Measurements from ENCODE around the gene PRRC2A. TPM values are rescaled to one million over a fixed set of nuclear protein-coding genes. Genes with fewer than 3 reads are reported as not detected.

Gene PRRC2A
- total RNA-seq, 1 experiment from 2014 or later = 383 TPM

GRCh38 chr6:31640612-31641011 lies 20.1 kb downstream of the PRRC2A start:
- no CpG with 5 or more reads among the region's 6 CpGs for WGBS (ENCODE audit: extremely low coverage, insufficient read length, low lambda C conversion rate)
- Histone ChIP-seq H3K23me2 (ENCODE audit: insufficient read length, low read depth, low read length, poor library complexity, severe bottlenecking) (no peaks in the 10 kb centered on the region), H2BK15ac (ENCODE audit: low read depth, low read length) (no peak overlapping the region), H2BK12ac (ENCODE audit: insufficient read length, low read depth, low read length) (no peak overlapping the region), H3K14ac (ENCODE audit: insufficient read depth, low read length) (no peak overlapping the region), H3K27me3 (ENCODE audit: insufficient read depth, low read length) (no peaks in the 10 kb centered on the region), H3T11ph (ENCODE audit: low read length) (no peak overlapping the region), H2BK5ac (ENCODE audit: insufficient read length, low read length) (no peak overlapping the region), H3K4me2 (ENCODE audit: insufficient read depth, insufficient read length, low read length) (no peak overlapping the region), H3K4me1 (ENCODE audit: insufficient read depth, low read length) (no peaks in the 10 kb centered on the region), H3K79me2 (ENCODE audit: insufficient read depth, low read length) (no peaks in the 10 kb centered on the region), H3K56ac (ENCODE audit: insufficient read length, low read depth, low read length) (no peak overlapping the region), H3K79me1 (ENCODE audit: insufficient read depth, low read depth, low read length, poor library complexity, severe bottlenecking) (no peaks in the 10 kb centered on the region), H2BK20ac (ENCODE audit: low read depth, low read length, poor library complexity, severe bottlenecking) (no peak overlapping the region), H2AFZ (ENCODE audit: low read length) (no peak overlapping the region), H4K20me1 (ENCODE audit: control insufficient read depth, insufficient read depth, insufficient read length) (peaks cover 2% of the 10 kb centered on the region), H3K4ac (ENCODE audit: low read depth, low read length) (no peak overlapping the region), H4K8ac (replicated peaks; ENCODE audit: insufficient read length, low read depth, low read length) (no peak overlapping the region), H3K9ac (ENCODE audit: extremely low read depth, insufficient read length, low read length) (no peak overlapping the region), H3K23ac (ENCODE audit: insufficient read length, low read depth, low read length) (no peak overlapping the region), H3K18ac (ENCODE audit: insufficient read length, low read depth, low read length) (no peak overlapping the region), H2AK5ac (ENCODE audit: insufficient read length, low read length) (no peak overlapping the region), H4K5ac (ENCODE audit: insufficient read length, low read depth, low read length) (no peak overlapping the region), H3K27ac (ENCODE audit: insufficient read length, low read depth, low read length) (no peak overlapping the region), H3K9me3 (ENCODE audit: control insufficient read depth, low read depth, low read length) (no peaks in the 10 kb centered on the region), H2BK120ac (ENCODE audit: low read depth, low read length, poor library complexity, severe bottlenecking) (no peak overlapping the region), H4K91ac (ENCODE audit: insufficient read length, low read depth, low read length) (no peak overlapping the region)
- Mint-ChIP-seq H3K27ac (no peak overlapping the region; a peak in 1 of 7 replicates), H3K27me3 (ENCODE audit: low read depth) (no peaks in the 10 kb centered on the region), H3K9me3 (no peaks in the 10 kb centered on the region), H3K4me3 (no peak overlapping the region), H3K36me3 (ENCODE audit: insufficient read depth in 1 of 3, low read depth in 3 of 3) (peaks cover 48 to 89% (median 82%) of the 10 kb centered on the region in 3 experiments), H3K4me1 (no peaks in the 10 kb centered on the region)
- TF ChIP-seq CTCF (conservative IDR thresholded peaks at IDR 0.05) = no peak
- no peak for DNase-seq

All from H9 (cell line).